NCI-H1694 treated with DMSO at 0.1 percent for 48 hours (cell line): ENCODE measurements around the gene LPAR1.
"Not testable (repeated sequence)": the region's sequence is repeated elsewhere in the genome, so short reads cannot be mapped to it uniquely, and the experiment has no call there.

ENCODE experiments used
- DNase-seq: peaks from one replicate; lab custom pipeline; 2025; lab: John Stamatoyannopoulos, UW

The LPAR1 gene, protein sequence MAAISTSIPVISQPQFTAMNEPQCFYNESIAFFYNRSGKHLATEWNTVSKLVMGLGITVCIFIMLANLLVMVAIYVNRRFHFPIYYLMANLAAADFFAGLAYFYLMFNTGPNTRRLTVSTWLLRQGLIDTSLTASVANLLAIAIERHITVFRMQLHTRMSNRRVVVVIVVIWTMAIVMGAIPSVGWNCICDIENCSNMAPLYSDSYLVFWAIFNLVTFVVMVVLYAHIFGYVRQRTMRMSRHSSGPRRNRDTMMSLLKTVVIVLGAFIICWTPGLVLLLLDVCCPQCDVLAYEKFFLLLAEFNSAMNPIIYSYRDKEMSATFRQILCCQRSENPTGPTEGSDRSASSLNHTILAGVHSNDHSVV

DNA sequence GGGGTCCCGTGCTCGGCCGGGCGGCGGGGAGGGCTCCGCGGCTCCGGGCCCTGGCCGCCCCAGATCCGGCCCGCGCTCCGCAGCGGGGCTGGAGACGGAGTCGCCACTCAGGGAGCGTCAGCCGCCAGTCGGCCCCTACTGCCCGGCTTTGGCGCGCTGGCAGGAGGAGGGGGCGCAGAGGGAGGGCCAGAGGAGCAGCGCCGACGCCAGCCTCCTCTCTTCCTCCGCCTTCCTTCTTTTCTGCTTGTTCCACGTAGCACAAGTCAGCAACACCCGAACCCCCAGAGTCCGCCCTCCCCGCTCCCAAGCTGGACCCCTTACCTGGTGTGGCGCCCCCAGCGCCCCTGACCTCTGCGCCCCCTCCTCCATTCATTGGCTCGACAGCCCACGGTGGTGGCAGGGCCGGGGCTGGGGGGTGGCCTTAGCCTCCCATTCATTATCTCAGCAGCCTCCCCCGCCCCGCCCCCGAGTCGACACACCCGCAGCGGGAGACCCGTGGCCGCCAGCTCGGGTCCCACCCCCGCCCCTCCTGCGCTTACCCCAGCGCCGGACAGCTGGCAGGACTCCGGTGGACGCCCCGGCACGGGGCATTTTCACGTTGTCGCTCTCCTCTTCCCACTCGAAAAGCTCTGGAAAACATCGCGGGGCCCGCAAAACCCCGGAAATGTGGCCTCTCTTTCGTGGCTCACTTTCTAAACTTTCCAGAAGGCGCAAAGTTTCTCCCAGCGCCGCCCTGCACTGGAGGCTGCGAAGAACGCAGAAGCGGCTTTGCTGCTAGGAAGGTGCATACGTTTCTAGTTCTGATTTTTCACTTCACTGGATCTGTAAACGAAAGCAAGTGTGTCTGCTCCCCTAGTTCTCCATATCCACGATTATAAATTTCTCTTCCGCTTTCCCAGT, at the start of gene LPAR1:
Gene LPAR1 (minus strand): TSS at position 140 of the 900 bp plus-strand sequence. CDS start 66,353 bp downstream, outside the sequence.
- DNase-seq, result no peak

DNA sequence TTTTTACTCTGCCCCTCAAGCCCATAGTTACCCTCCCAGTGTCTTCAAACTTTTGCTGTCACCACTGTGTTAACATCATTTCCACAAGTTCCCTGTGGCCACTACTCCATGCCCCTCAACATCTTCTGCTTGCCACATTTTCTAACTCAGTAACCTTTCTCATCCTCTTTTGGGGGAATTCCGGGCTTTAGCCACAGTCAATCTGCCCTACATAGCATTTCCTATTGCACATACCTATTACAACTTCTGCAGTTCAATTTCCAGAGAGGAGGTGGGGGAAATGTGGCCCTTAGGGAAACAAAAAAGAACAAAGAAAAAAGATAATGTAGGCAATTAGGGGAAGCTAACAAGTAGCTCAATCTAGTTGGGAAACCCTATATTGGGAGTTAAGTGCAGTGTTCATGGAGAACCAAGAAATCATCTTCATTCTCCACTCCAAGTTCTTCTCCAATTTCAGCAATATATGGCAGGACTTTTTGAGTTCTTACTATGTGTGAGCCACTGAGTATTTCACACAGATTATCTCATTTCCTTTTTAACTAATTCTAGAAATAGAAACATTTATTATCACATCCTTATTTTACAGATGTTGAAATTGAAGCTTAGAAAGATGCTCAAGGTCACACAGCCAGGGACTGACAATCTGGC, 40.2 kb upstream of the LPAR1 start:
- DNase-seq, result no peak

DNA sequence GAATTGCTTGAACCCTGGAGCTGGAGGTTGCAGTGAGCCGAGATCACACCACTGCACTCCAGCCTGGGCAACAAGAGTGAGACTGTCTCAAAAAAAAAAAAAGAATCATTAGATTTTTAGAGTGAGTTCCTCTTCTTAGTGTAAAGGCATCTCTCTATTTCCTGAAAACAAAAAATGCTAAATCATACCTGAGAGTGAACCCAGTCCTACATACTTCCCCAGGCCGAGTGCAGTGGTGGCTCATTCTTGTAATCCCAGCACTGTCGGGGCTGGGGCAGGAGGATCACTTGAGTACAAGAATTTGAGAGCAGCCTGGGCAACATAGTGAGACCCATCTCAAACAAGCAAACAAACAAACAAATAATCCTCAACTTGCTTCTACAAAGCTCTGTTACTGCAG, 38.2 kb upstream of the LPAR1 start:
- DNase-seq, result no peak

DNA sequence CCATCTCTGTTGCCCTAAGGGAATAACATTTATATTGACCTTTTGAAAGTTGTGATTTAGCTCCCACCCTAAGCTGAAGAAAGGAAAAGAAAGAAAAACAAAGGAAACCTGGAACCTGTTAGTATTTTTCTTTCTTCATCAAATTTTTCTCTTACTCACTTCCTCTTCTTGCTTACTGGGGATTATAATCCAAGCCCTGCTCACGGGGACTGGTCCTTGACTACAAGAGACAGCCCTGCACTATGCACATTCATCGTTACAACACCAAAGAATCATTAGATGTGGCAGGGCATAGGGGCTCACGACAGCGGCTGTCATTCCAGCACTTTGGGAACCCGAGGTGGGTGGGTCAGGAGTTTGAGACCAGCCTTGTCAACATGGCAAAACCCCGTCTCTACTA, 37.8 kb upstream of the LPAR1 start:
- no peak for DNase-seq

DNA sequence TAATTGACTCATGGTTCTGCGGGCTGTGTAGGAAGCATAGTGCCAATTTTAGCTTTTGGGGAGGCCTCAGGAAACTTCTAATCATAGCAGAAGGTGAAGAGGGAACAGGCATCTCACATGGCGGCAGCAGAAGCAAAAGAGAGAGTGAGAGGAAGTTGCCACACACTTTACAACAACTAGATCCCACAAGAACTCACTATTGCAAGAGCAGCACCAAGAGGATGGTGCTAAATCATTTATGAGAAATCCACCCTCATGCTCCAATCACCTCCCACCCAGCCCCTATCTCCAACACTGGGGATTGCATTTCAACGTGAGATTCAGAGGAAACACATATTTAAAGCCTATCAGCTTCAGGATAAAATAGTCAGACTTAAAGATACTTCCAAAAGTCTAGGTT, 36.1 kb upstream of the LPAR1 start:
- no peak for DNase-seq

DNA sequence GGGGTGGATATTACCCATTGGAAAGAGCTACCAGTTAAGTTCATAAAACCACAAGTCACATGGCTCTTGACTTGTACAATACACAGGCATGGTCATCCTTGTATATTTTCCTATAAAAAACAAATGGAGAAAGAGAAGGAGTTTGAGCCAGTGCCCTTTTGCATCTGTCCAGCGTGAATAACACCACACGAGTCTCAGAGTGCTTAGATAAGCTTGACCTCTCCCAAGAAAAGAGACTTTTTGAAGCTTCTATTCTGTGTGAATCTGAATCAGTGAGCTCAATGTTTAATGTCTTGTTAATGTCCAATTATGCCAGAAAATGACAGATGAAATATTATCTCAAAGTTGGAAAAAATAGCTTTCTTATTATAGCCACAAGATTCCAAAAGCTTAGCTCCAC, 30.9 kb upstream of the LPAR1 start:
- DNase-seq, result no peak

DNA sequence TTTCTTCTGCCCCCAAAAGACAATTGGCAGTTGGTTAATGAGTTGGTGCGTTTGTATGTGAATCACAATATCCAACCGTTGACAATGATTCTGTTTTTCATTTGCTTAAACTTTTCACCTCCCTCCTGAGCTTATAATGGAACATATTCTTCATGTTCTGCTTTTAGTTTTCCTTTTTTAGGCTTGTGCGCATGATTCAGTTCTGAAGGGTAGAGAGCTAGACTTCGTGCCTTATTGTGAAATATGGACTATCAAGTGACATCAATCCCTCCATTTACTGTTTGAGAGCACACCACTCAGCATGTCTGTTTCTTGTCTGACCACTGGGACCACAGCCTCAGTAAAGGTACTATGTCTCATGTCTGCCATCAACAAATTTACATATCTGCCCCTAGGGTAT, 30.5 kb upstream of the LPAR1 start:
- DNase-seq, result no peak

DNA sequence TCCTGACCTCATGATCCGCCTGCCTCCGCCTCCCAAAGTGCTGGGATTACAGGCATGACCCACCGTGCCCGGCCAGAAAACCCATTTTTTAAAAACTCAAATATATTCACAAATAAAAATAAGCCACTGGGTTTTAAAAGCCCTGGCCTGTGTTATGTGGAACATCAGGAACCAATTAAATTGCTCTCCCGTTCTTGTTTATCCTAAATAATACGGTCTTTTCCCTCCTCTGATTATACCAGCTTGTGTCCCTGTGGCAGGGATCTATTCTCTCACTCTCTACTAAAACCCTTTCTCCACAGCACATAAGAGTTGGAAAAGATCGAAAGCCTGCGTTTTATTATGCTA, 30.1 kb upstream of the LPAR1 start:
- DNase-seq, result no peak

DNA sequence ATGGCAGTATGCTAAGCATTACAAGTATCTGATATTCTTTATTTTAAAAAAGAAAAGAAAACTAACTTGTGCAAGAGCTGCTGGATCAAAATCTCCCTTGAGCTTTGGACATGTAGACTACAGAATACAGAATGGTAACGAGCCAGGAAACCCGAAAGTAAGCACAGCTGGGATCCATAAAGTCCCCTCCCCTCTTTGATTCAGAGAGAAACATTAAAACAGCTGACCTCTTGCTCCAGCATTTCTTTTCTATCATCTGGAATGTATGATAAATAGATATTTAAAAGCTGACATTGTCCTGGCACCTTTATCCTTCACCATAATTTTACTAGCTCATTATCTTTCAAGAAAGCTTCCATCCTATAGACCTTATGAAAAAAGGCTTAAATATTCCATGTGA, 28.2 kb upstream of the LPAR1 start:
- no peak for DNase-seq

DNA sequence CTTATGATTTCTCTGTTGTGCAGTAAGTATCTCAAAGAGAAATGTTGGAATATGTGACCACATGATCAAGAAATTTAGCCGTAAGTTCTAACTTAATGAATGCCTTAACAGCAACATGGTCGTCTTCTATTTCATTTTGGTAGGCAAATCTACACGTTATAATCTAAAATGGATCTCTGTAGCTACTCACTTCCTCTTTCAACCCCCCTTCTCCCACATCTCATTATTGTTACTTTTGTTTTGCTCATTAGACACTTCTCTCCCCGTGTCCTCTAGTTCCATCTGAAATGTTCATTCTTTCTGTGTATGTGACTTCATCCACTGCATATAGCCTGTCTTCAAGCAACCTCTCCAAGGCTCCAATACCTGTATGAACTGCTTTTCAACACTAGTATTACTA, 27.1 kb upstream of the LPAR1 start:
- no peak for DNase-seq

DNA sequence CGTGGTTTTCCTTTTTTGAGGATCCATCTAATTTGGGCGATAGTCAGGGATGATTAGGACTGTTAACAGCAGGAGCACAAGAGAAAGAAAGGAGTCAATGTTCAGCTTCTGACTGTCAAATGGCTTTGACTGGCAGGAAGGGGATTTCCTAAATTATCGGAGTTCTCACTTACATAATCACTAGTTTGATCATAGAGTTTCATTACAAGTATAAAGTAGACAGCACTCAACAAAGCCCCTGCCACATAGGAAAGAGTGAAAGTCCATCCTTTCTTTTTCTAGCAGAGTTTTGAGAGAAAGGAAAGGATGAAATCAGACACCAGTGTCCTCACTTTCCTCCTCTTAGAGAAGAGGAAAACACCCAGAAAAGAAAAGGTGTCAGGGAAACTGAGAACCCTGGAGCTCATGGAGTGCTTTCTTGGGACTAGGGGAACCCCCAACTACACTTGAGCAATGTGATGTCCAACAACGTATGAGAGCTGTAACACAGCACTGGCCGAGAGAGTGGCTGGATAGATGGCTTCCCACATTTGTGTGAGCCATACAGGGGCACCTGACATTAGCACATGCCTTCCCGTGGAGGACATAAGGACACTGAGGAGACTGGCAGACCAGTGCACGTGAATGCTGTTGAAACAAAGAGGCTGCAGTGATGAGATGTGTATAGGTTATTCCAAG, 26.0 kb upstream of the LPAR1 start:
- no peak for DNase-seq

DNA sequence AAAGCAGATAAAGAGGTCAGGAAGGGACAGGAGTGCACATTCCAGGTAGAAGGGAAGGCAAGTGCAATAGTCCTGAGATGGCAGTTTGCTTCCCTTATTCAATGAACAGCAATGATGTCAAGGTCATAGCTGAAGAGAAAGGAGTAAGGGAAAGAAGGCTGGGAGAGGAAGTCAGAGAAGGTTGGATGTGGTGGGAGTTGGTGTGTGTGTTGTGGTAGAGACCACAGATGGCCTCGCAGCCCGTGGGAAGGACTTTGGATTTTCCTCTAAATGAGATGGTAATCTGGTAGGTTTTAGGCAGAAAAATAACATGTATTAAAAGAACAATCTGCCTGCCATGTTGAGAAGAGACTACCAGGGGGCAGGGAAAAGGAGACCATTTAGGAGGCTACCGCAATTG, 25.1 kb upstream of the LPAR1 start:
- no peak for DNase-seq

DNA sequence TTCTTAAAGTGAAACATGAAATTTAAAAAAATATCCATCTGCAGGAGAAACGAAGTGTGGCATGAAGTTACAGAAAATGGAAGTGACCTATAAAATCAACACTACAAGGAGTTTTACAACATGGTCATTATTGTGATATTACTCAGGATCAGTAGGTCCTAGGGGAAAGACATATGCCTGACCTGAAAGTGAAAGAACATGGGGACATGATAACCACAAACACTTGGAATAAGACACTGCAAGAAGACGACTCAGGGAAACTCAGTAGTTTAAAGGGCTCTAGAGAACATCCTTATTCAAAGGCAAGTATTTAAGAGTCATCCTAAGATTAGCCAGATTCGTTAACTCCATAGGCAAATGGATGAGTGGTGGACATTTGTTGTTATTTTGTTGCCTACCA, 19.9 kb upstream of the LPAR1 start:
- DNase-seq, result no peak

DNA sequence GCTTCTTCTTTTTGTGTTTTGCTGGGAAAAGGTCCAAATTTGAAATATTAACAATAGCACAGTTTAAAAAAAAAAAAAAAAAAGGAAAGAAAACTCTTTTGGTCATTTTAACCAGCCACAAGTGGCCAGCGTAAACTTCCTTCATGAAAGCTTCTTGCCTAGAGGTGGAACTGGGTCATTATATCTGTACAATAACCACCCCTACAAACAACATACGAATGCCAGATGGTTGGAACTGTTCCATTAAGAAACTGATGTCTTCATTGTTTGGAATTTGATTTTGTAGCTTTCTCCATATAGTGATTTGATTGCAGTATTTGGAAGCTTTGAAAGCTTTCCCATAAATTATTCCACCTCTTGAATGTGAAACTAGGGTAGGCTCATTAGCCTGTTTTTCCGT, 18.3 kb upstream of the LPAR1 start:
- DNase-seq, result no peak

DNA sequence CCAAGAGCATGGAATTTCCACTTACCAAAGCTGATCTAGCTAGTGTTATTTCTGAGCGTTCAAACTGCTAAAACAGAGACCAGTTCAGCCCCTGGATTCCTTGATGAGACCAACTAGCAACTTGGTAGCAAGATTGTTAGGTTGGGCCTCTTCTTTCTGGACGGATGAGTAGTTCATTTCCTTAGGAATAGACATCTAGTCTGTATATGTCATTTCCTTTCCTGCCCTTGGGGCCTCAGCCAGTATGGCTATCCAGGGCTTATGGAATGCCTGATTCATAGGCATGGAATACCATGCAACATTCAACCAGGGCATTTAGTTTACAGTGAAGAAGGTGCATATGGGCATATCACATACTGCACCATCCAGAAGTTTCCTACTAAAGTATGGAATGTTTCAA, 14.5 kb upstream of the LPAR1 start:
- no peak for DNase-seq

DNA sequence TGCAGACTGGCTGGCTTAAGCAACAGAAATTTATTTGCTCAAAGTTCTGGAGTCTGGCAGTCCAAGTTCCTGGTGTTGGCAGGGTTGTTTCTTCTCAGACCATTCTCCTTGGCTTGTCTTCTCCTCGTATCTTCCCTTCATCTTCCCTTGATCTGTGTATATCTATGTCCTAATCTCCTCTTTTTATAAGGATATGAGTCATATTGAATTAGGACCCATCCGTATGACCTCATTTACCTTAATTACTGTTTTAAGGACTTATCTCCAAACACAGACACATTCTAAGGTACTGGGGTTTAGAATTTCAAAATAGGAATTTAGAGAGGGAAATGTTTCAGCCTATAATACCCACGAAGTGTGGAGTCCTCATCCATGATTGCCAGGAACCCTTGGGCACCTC, 13.1 kb upstream of the LPAR1 start:
- DNase-seq, result no peak

DNA sequence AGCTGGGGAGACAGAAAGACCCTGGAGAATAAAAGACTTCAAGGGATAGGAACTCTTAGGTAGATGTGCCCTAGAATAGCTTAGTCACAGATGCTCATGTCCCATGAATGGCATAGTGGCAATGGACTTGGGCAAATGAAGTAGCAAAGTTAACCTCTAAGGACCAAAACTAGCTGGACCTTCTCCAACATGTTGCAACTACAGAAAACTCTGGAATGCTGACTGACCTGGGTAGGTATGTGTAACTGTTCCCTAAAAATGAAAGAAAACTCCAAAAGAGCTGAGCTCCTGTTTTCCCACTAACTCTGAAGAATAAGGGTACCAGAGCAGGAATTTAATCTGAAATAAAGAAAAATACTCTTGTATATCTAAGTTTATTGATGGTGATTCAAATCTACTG, 12.5 kb upstream of the LPAR1 start:
- no peak for DNase-seq

DNA sequence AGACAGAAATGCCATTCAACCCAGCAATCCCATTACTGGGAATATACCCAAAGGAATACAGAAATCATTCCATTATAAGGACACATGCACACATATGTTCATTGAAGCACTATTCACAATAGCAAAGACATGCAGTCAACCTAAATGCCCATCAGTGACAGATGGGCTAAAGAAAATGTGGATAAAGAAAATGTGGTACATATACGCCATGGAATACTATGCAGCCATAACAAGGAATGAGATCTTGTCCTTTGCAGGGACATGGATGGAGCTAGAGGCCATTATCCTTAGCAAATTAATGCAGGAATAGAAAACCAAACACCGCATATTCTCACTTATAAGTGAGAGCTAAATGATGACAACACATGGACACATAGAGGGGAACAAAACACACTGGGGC, 9.0 kb upstream of the LPAR1 start:
- not testable (repeated sequence) for DNase-seq

DNA sequence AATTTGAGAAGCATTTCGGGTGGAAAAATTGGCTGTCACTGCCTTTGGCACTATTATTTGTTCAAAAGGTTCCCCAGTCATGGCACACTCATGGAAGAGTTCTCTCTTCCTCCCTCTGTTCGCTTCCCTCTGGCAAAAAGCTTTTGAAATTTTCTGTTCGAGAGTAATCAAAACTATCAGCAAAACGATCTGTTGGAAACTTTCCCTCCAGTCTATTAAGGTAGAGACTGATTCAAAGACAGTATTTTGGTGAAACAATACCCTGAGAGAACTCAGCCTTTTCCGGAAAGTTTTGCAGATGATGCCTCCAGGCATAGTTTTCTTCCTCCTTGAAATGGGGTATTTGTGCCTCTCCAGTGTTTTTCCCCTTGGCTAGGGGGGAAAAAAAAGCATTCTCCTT, 3.6 kb upstream of the LPAR1 start:
- no peak for DNase-seq

DNA sequence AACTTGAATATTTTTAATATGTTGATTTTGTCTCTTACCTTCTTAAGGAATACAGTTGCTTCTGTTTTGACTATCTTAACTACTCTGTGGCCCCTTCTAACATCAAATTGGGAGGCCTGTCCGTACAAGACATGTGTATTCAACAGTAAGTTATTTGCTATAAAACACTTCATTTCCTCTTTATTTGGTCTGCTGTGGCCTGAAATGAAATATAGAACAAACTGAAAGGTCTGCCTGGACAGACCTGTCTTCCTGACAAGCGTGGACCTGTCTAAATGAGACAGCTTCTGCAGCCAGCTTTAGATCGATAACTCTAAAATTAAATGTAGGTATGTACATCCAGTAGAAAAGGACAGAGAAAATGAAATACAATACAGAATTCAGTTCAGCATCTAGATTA, 2.2 kb upstream of the LPAR1 start:
- DNase-seq, result no peak

DNA sequence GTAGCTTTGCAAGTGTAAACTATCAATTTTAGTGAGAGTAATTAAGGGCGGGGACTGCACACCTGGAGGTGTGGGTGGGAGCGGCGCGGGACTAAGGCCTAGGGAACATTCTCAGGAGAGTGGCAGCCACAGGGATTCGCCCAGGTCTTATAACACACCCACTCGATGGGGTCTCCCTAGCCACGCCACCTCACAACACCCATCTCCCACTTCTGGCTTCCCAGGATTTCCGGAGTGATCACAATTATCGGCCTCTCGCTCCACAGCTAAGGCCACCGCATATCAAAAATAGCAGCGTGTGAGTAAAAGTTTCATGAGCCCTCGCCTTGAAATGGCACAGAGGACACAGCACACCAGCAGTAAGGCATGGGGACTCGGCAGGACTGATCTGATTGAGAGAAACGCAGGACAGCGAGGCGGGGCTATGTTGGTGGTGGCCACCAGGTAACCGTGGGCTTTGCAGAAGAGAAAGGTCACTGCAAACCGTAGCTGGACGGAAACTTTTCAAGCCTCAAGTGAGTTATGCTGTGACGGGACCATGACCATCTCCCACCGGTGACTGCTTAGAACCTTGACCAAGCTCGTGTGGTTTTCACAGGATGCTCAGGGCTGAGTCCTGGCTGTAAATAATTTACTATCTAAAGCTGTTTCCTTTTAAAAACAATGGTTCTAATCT, 1.1 kb upstream of the LPAR1 start:
- no peak for DNase-seq
